K562 (cell line): ENCODE data around the gene SLC2A9.

Experiments
- BHLHE40 ChIP-seq: IDR thresholded peaks from 2 replicates; pipeline ENCODE4 v1.6.1; 2011; ENCODE audit warnings: low read length, improper control_type of control experiment
- KAT2B ChIP-seq: IDR thresholded peaks from one replicate; pipeline ENCODE4 v1.6.1; 2012; ENCODE audit warnings: low read depth, mild to moderate bottlenecking, control low read depth, inconsistent platforms, low read length, moderate library complexity
- SMAD4 ChIP-seq: fragments of 250-450 bp; sonication (Bioruptor Pico); conservative IDR thresholded peaks from 2 replicates; pipeline ENCODE4 v1.8.0; 2021; ENCODE audit warnings: inconsistent platforms, mild to moderate bottlenecking, moderate library complexity
- TF ChIP-seq, protein P1 (sequence below), 3 experiments: IDR thresholded peaks in 2 of 3; conservative IDR thresholded peaks in 1 of 3; 2 replicates each; pipeline ENCODE4 v1.5.1; 2011 to 2012; ENCODE audit warnings: low read length in 3 of 3, mild to moderate bottlenecking in 3 of 3, control low read depth in 2 of 3, improper control_type of control experiment in 1 of 3, inconsistent platforms in 1 of 3, low read depth in 1 of 3, mixed read lengths in 1 of 3, moderate library complexity in 1 of 3; ENCODE audit not compliant: insufficient read depth in 2 of 3

DNA sequence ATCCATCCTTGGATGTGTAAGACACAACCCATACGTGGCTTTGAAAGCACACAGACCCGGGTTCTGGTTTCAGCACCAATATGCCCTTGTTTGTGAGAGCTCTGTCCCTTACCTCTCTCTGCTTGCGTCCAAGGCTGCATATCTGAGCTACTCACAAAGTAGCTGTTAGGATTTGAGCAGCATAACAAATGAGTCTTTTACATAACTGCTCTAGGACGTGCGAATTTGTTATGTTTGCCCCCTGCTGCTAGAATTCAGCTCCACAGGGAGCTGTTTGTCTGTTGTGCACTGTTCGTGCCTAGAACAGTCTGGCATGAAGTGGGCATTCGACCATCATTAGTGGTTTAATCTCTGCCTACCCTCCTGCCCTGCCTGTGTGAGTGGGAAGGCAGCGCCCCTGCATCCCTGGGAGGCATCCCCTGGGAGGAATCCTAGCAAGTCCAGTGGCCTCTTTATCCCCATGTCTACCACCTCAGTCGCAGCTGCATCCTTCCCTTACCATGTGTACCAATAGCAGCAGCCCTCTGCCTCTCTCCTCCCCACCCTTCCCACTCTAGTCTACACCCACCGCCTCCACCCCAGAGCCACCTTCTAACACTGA is 42.1 kb downstream of the SLC2A9 start:
- TF ChIP-seq, protein P1, sequence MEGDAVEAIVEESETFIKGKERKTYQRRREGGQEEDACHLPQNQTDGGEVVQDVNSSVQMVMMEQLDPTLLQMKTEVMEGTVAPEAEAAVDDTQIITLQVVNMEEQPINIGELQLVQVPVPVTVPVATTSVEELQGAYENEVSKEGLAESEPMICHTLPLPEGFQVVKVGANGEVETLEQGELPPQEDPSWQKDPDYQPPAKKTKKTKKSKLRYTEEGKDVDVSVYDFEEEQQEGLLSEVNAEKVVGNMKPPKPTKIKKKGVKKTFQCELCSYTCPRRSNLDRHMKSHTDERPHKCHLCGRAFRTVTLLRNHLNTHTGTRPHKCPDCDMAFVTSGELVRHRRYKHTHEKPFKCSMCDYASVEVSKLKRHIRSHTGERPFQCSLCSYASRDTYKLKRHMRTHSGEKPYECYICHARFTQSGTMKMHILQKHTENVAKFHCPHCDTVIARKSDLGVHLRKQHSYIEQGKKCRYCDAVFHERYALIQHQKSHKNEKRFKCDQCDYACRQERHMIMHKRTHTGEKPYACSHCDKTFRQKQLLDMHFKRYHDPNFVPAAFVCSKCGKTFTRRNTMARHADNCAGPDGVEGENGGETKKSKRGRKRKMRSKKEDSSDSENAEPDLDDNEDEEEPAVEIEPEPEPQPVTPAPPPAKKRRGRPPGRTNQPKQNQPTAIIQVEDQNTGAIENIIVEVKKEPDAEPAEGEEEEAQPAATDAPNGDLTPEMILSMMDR (IDR thresholded peaks at IDR 0.05 in 2 of 3, conservative IDR thresholded peaks at IDR 0.05 in 1 of 3; ENCODE audit: insufficient read depth in 2 of 3, low read depth in 1 of 3, low read length in 3 of 3), result no peak
- TF ChIP-seq KAT2B, result no peak
- TF ChIP-seq SMAD4 (CRISPR knock-in tag), result no peak
- no peak for TF ChIP-seq BHLHE40
